Fibroblast of lung (primary cell): ENCODE results near the gene HNRNPF. TPM values are rescaled to one million over a fixed set of nuclear protein-coding genes. Genes with fewer than 3 reads are reported as not detected.

ENCODE experiments used
- DNase-seq, 2 donors: peaks; one replicate each; pipeline versions ENCODE4 v3.0.0 to v3.0.0-alpha.2; 2010; ENCODE audit warnings: low read depth in 2 of 2
- H2AFZ ChIP-seq: 2 replicates; pipeline ENCODE4 v1.5.1; 2012; ENCODE audit warnings: low read length, control low read depth, inconsistent platforms
- H3K27ac ChIP-seq: 2 replicates; pipeline ENCODE4 v1.5.1; 2011; ENCODE audit warnings: low read length, control low read depth; ENCODE audit not compliant: insufficient read depth
- H3K27me3 ChIP-seq: 2 replicates; pipeline ENCODE4 v1.5.1; 2011; ENCODE audit warnings: mild to moderate bottlenecking, low read length; ENCODE audit not compliant: control insufficient read depth, insufficient read depth
- H3K36me3 ChIP-seq: 2 replicates; pipeline ENCODE4 v1.5.1; 2011; ENCODE audit warnings: low read length; ENCODE audit not compliant: control insufficient read depth, insufficient read depth
- H3K4me1 ChIP-seq: 2 replicates; pipeline ENCODE4 v1.5.1; 2011; ENCODE audit warnings: low read length; ENCODE audit not compliant: control insufficient read depth, insufficient read depth; ENCODE audit errors: extremely low read depth
- H3K4me2 ChIP-seq: 2 replicates; pipeline ENCODE4 v1.5.1; 2011; ENCODE audit warnings: low read length, control low read depth; ENCODE audit not compliant: insufficient read depth; ENCODE audit errors: extremely low read depth
- H3K4me3 ChIP-seq, 4 experiments: fragments of 200-600 bp in 1 of 4; sonication (generic) in 1 of 4; replicated peaks in 1 of 4; 2 replicates each; pipeline ENCODE4 v1.5.1; 2011 to 2016; ENCODE audit warnings: low read length in 4 of 4, low read depth in 3 of 4, mild to moderate bottlenecking in 3 of 4, control low read depth in 2 of 4, inconsistent platforms in 1 of 4, mixed read lengths in 1 of 4; ENCODE audit not compliant: insufficient read depth in 1 of 4; ENCODE audit errors: control extremely low read depth in 1 of 4
- H3K79me2 ChIP-seq: 2 replicates; pipeline ENCODE4 v1.5.1; 2012; ENCODE audit warnings: mild to moderate bottlenecking, low read length, inconsistent platforms; ENCODE audit not compliant: control insufficient read depth, insufficient read depth
- H3K9ac ChIP-seq: 2 replicates; pipeline ENCODE4 v1.5.1; 2011; ENCODE audit warnings: mild to moderate bottlenecking, low read length, control low read depth; ENCODE audit not compliant: insufficient read depth
- H3K9me3 ChIP-seq: 2 replicates; pipeline ENCODE4 v1.5.1; 2012; ENCODE audit warnings: low read depth, low read length; ENCODE audit not compliant: control insufficient read depth, insufficient read depth
- H4K20me1 ChIP-seq: 2 replicates; pipeline ENCODE4 v1.5.1; 2011; ENCODE audit warnings: low read length; ENCODE audit not compliant: control insufficient read depth, insufficient read depth; ENCODE audit errors: extremely low read depth
- EZH2 ChIP-seq: IDR thresholded peaks from 2 replicates; pipeline ENCODE4 v1.5.1; 2012; ENCODE audit warnings: low read length, control low read depth, mild to moderate bottlenecking; ENCODE audit errors: missing control alignments
- polyA plus RNA-seq, 2 donors: library from polyadenylated mRNA; depleted of rRNA in 1 of 2; stranded (reverse) in 1 of 2; unstranded in 1 of 2; fragments of >200 nt; gene quantifications; 2 replicates each; pipeline ENCODE4 v1.2.1, GENCODE V29; 2011 to 2012; ENCODE audit warnings: missing spikeins in 1 of 2
- total RNA-seq: library from RNA; depleted of rRNA; stranded (reverse); fragments of >200 nt; gene quantifications from 2 replicates; pipeline ENCODE4 v1.2.1, GENCODE V29; 2014
- TF ChIP-seq, protein P1 (sequence below), 2 donors: IDR thresholded peaks in 1 of 2; conservative IDR thresholded peaks in 1 of 2; 1 replicate in 1 of 2; 2 replicates in 1 of 2; pipeline ENCODE4 v1.5.1; 2011 to 2012; ENCODE audit warnings: low read length in 2 of 2, control low read depth in 1 of 2, inconsistent platforms in 1 of 2, low read depth in 1 of 2, mild to moderate bottlenecking in 1 of 2

Gene HNRNPF
- total and polyA plus RNA-seq, 2 donors (not counting 1 experiment from before 2014, with no cell fraction given): 203 to 217 TPM

DNA sequence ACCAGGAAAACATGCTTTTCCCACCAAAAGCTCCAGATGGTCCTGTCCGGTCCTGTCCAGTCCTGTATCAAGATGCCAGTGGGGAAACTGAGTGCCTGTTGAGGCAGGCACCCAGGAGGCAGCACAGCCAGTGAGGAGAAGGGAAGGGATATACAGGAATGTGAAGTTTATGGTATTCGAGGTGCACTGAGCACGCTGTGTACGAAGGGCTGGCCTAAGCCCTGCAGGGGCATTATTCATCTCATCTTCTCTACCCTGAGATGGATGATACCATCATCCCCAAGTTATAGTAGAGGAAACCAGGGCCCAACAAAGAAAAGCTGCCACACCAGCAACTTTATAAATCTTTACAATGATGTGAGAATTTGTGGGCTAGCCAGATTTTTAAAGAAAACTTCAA lies 61.0 kb downstream of the HNRNPF start:
- TF ChIP-seq, protein P1, sequence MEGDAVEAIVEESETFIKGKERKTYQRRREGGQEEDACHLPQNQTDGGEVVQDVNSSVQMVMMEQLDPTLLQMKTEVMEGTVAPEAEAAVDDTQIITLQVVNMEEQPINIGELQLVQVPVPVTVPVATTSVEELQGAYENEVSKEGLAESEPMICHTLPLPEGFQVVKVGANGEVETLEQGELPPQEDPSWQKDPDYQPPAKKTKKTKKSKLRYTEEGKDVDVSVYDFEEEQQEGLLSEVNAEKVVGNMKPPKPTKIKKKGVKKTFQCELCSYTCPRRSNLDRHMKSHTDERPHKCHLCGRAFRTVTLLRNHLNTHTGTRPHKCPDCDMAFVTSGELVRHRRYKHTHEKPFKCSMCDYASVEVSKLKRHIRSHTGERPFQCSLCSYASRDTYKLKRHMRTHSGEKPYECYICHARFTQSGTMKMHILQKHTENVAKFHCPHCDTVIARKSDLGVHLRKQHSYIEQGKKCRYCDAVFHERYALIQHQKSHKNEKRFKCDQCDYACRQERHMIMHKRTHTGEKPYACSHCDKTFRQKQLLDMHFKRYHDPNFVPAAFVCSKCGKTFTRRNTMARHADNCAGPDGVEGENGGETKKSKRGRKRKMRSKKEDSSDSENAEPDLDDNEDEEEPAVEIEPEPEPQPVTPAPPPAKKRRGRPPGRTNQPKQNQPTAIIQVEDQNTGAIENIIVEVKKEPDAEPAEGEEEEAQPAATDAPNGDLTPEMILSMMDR (conservative IDR thresholded peaks at IDR 0.05 in 1 of 2, IDR thresholded peaks at IDR 0.05 in 1 of 2; ENCODE audit: low read depth in 1 of 2, low read length in 2 of 2): no peak
- no peak for TF ChIP-seq EZH2
- peak overlapping the region; percentile 7 for H2AFZ ChIP-seq
- H3K9me3 ChIP-seq: no peaks in the 10 kb centered on the region
- no peaks in the 10 kb centered on the region for H3K36me3 ChIP-seq
- no peak overlapping the region for H3K4me3 ChIP-seq
- H3K27ac ChIP-seq: no peak overlapping the region
- no peak for DNase-seq
- H4K20me1 ChIP-seq: no peaks in the 10 kb centered on the region
- no peaks in the 10 kb centered on the region for H3K79me2 ChIP-seq
- H3K9ac ChIP-seq: no peak overlapping the region
- no peak overlapping the region for H3K4me2 ChIP-seq
- H3K27me3 ChIP-seq: peaks cover 9% of the 10 kb centered on the region
- H3K4me1 ChIP-seq: no peaks in the 10 kb centered on the region

GRCh38 chr10:43344051-43344450 lies 64.9 kb downstream of the HNRNPF start:
- no peak for DNase-seq
- Histone ChIP-seq H3K27me3 (no peaks in the 10 kb centered on the region), H3K36me3 (no peaks in the 10 kb centered on the region), H3K9me3 (no peaks in the 10 kb centered on the region), H3K4me3 (no peak overlapping the region), H3K4me1 (no peaks in the 10 kb centered on the region), H3K4me2 (no peak overlapping the region), H3K9ac (no peak overlapping the region), H4K20me1 (no peaks in the 10 kb centered on the region), H2AFZ (no peak overlapping the region), H3K27ac (no peak overlapping the region), H3K79me2 (no peaks in the 10 kb centered on the region)
- TF ChIP-seq, protein P1 (conservative IDR thresholded peaks at IDR 0.05 in 1 of 2, IDR thresholded peaks at IDR 0.05 in 1 of 2; ENCODE audit: low read depth in 1 of 2, low read length in 2 of 2): no peak

- Histone ChIP-seq H3K27ac (no peak overlapping the region), H3K4me2 (no peak overlapping the region), H3K79me2 (no peaks in the 10 kb centered on the region), H3K36me3 (no peaks in the 10 kb centered on the region), H3K4me3 (no peak overlapping the region), H3K9ac (no peak overlapping the region), H3K4me1 (no peaks in the 10 kb centered on the region), H2AFZ (no peak overlapping the region), H4K20me1 (no peaks in the 10 kb centered on the region), H3K27me3 (no peaks in the 10 kb centered on the region), H3K9me3 (no peaks in the 10 kb centered on the region)
- no peak for DNase-seq
- TF ChIP-seq EZH2: no peak
- TF ChIP-seq, protein P1 (conservative IDR thresholded peaks at IDR 0.05 in 1 of 2, IDR thresholded peaks at IDR 0.05 in 1 of 2; ENCODE audit: low read depth in 1 of 2, low read length in 2 of 2): no peak
These were observed 65.9 kb downstream of the HNRNPF start for GRCh38 chr10:43343126-43343525.
